Neural cell (in vitro differentiated cells): ENCODE results near the gene BMPR1A. TPM values are rescaled to one million over a fixed set of nuclear protein-coding genes. Genes with fewer than 3 reads are reported as not detected.

Experiments used
- H2AFZ ChIP-seq: fragments of 200-600, 300-800 bp; sonication (generic), shearing (Covaris generic); 2 replicates; pipeline ENCODE4 v1.6.0; 2014; ENCODE audit warnings: low read depth, mild to moderate bottlenecking, antibody characterized with exemption, low read length, moderate library complexity
- H3F3A ChIP-seq: fragments of 200-600 bp; shearing (Covaris generic); 2 replicates; pipeline ENCODE4 v1.6.1; 2016; ENCODE audit warnings: mild to moderate bottlenecking, moderate library complexity, mixed read lengths, antibody characterized with exemption, low read length; ENCODE audit not compliant: insufficient read depth, poor library complexity, severe bottlenecking
- H3K27ac ChIP-seq: fragments of 200-600, 300-800 bp; sonication (generic), shearing (Covaris generic); 2 replicates; pipeline ENCODE4 v1.5.1; 2014; ENCODE audit warnings: mild to moderate bottlenecking, low read length, moderate library complexity
- H3K27me3 ChIP-seq: fragments of 300-800, 200-600 bp; sonication (generic), shearing (Covaris generic); 2 replicates; pipeline ENCODE4 v1.6.0; 2014; ENCODE audit warnings: mild to moderate bottlenecking, low read depth, low read length, moderate library complexity; ENCODE audit not compliant: insufficient read depth
- H3K36me3 ChIP-seq: fragments of 300-800, 200-600 bp; sonication (generic), shearing (Covaris generic); 2 replicates; pipeline ENCODE4 v1.5.1; 2014; ENCODE audit warnings: mild to moderate bottlenecking, antibody characterized with exemption, low read length, moderate library complexity; ENCODE audit not compliant: insufficient read depth
- H3K4me2 ChIP-seq: fragments of 300-800, 200-600 bp; sonication (generic), shearing (Covaris generic); 2 replicates; pipeline ENCODE4 v1.6.0; 2014; ENCODE audit warnings: mild to moderate bottlenecking, low read length
- H3K4me3 ChIP-seq: fragments of 300-800, 200-600 bp; sonication (generic), shearing (Covaris generic); 2 replicates; pipeline ENCODE4 v1.5.1; 2014; ENCODE audit warnings: mild to moderate bottlenecking, low read length, moderate library complexity
- H3K79me2 ChIP-seq: fragments of 200-600 bp; shearing (Covaris generic); replicated peaks from 2 replicates; pipeline ENCODE4 v1.6.0; 2014; ENCODE audit warnings: mild to moderate bottlenecking, low read length, moderate library complexity; ENCODE audit not compliant: insufficient read depth
- H3K9ac ChIP-seq: fragments of 300-800, 200-600 bp; sonication (generic), shearing (Covaris generic); 2 replicates; pipeline ENCODE4 v1.6.1; 2016; ENCODE audit warnings: mild to moderate bottlenecking, low read length, mixed read lengths
- H3K9me2 ChIP-seq: fragments of 200-600 bp; shearing (Covaris generic); 2 replicates; pipeline ENCODE4 v1.6.1; 2016; ENCODE audit warnings: mild to moderate bottlenecking, low read length, mixed read lengths; ENCODE audit not compliant: insufficient read depth
- H3K9me3 ChIP-seq: fragments of 200-600, 300-800 bp; sonication (generic), shearing (Covaris generic); 2 replicates; pipeline ENCODE4 v1.6.1; 2016; ENCODE audit warnings: mild to moderate bottlenecking, mixed run types, low read length, moderate library complexity, mixed read lengths
- H4K20me1 ChIP-seq: fragments of 200-600 bp; shearing (Covaris generic); 2 replicates; pipeline ENCODE4 v1.6.1; 2016; ENCODE audit warnings: mild to moderate bottlenecking, mixed run types; ENCODE audit not compliant: insufficient read depth
- EP300 ChIP-seq: fragments of 450-650 bp; conservative IDR thresholded peaks from 2 replicates; pipeline ENCODE4 v1.6.1; 2014; ENCODE audit warnings: antibody characterized with exemption, mild to moderate bottlenecking, moderate library complexity; ENCODE audit not compliant: poor library complexity, severe bottlenecking
- EZH2 ChIP-seq: fragments of 200-600, 300-800 bp; shearing (Covaris generic), sonication (generic); IDR thresholded peaks from 2 replicates; pipeline ENCODE4 v1.6.1; 2014; ENCODE audit warnings: antibody characterized with exemption, low read length, borderline replicate concordance, mild to moderate bottlenecking; ENCODE audit not compliant: insufficient read depth, poor library complexity, severe bottlenecking
- MXI1 ChIP-seq: fragments of 450-650 bp; conservative IDR thresholded peaks from 2 replicates; pipeline ENCODE4 v1.6.1; 2014; ENCODE audit warnings: antibody characterized with exemption, mild to moderate bottlenecking; ENCODE audit not compliant: poor library complexity, severe bottlenecking
- POLR2AphosphoS5 ChIP-seq: IDR thresholded peaks from 2 replicates; pipeline ENCODE4 v1.6.1; 2012
- RAD21 ChIP-seq: fragments of 450-650 bp; conservative IDR thresholded peaks from 2 replicates; pipeline ENCODE4 v1.6.1; 2014; ENCODE audit warnings: antibody characterized with exemption, mild to moderate bottlenecking, moderate library complexity
- REST ChIP-seq: IDR thresholded peaks from 2 replicates; pipeline ENCODE4 v1.6.1; 2012; ENCODE audit warnings: borderline replicate concordance
- SMC3 ChIP-seq: fragments of 450-650 bp; conservative IDR thresholded peaks from 2 replicates; pipeline ENCODE4 v1.6.1; 2014; ENCODE audit warnings: antibody characterized with exemption, mild to moderate bottlenecking, moderate library complexity; ENCODE audit not compliant: poor library complexity
- TAF1 ChIP-seq: IDR thresholded peaks from 2 replicates; pipeline ENCODE4 v1.6.1; 2012; ENCODE audit warnings: low read depth
- polyA plus RNA-seq: library from polyadenylated mRNA; depleted of rRNA; stranded (reverse); fragments of >200 nt; gene quantifications from 2 replicates; pipeline ENCODE4 v1.2.3, GENCODE V29; 2014
- TF ChIP-seq, protein P1 (sequence below): fragments of 450-650 bp; IDR thresholded peaks from 2 replicates; pipeline ENCODE4 v1.5.1; 2014; ENCODE audit warnings: antibody characterized with exemption, mild to moderate bottlenecking, moderate library complexity; ENCODE audit not compliant: poor library complexity, severe bottlenecking

The BMPR1A gene
- polyA plus RNA-seq, 1 donor from 2014 or later, result 29.9 TPM

DNA sequence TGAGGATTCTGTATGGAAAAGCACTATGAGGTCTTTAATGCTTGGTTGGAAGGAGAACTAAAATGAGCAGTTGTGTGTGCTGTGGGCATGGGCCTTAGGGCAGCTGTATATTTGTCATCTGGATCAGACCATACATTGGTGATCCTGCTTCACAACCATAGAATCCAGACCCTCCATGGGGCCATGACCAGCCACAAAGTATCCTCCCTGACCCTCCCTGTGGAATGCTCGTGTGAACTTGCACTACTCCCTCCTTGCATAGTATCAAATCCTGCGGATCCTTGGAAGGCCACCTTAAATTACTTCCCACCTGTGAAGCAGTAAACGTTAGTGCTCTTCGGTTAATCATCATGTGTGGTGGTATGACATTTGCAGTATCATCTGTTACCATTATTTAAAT lies 67.1 kb downstream of the BMPR1A start:
- no peak overlapping the region for H3K4me2 ChIP-seq

DNA sequence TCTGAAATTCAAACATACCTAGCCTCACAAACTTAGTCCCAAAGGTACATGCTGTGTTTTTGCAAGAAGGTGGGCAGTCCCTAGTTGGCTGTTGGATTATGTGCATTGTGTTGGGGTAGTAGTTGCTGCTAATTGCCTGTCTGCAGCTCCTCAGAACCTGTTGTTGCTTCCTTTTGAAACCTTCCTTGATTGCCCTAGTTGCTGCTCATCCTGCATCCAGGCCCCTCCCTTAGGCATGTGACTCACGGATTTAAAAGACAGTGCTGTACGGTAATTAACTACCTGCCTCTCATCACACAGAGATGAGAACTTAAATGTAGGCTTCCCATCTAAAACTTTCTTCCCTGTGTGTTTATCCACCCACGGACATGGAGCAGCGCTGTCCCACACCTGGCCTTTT lies 67.7 kb downstream of the BMPR1A start:
- no peak overlapping the region for H3K27ac ChIP-seq
- no peak overlapping the region for H2AFZ ChIP-seq
- no peaks in the 10 kb centered on the region for H3K27me3 ChIP-seq
- H3K9me2 ChIP-seq, result no peaks in the 10 kb centered on the region
- no peaks in the 10 kb centered on the region for H4K20me1 ChIP-seq
- no peaks in the 10 kb centered on the region for H3F3A ChIP-seq
- H3K36me3 ChIP-seq, result no peaks in the 10 kb centered on the region
- H3K4me3 ChIP-seq, result no peak overlapping the region
- H3K79me2 ChIP-seq, result peaks cover 66% of the 10 kb centered on the region
- H3K4me2 ChIP-seq, result no peak overlapping the region
- H3K9ac ChIP-seq, result no peak overlapping the region
- H3K9me3 ChIP-seq, result no peaks in the 10 kb centered on the region
- no peak for TF ChIP-seq POLR2AphosphoS5
- TF ChIP-seq SMC3, result no peak
- no peak for TF ChIP-seq MXI1
- TF ChIP-seq RAD21, result no peak
- TF ChIP-seq, protein P1, sequence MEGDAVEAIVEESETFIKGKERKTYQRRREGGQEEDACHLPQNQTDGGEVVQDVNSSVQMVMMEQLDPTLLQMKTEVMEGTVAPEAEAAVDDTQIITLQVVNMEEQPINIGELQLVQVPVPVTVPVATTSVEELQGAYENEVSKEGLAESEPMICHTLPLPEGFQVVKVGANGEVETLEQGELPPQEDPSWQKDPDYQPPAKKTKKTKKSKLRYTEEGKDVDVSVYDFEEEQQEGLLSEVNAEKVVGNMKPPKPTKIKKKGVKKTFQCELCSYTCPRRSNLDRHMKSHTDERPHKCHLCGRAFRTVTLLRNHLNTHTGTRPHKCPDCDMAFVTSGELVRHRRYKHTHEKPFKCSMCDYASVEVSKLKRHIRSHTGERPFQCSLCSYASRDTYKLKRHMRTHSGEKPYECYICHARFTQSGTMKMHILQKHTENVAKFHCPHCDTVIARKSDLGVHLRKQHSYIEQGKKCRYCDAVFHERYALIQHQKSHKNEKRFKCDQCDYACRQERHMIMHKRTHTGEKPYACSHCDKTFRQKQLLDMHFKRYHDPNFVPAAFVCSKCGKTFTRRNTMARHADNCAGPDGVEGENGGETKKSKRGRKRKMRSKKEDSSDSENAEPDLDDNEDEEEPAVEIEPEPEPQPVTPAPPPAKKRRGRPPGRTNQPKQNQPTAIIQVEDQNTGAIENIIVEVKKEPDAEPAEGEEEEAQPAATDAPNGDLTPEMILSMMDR, result no peak
- TF ChIP-seq EZH2, result no peak
- no peak for TF ChIP-seq EP300
- TF ChIP-seq REST, result no peak

More for the DNA sequence above, 67.1 kb downstream of the BMPR1A start:
- Histone ChIP-seq H2AFZ (no peak overlapping the region), H4K20me1 (no peaks in the 10 kb centered on the region), H3K9ac (no peak overlapping the region), H3K79me2 (peaks cover 65% of the 10 kb centered on the region), H3K9me2 (no peaks in the 10 kb centered on the region), H3K36me3 (no peaks in the 10 kb centered on the region), H3K27me3 (no peaks in the 10 kb centered on the region), H3K27ac (no peak overlapping the region), H3F3A (no peaks in the 10 kb centered on the region), H3K4me3 (no peak overlapping the region), H3K9me3 (no peaks in the 10 kb centered on the region)
- TF ChIP-seq POLR2AphosphoS5 (no peak), EZH2 (no peak), SMC3 (no peak), TAF1 (no peak), EP300 (no peak), REST (no peak), MXI1 (no peak), RAD21 (no peak)
- TF ChIP-seq, protein P1, result no peak
